ENCODE results near the gene CRY2.
A peak's percentile ranks its signal among the peaks of the same experiment; 100 is the strongest.

The CRY2 gene

DNA sequence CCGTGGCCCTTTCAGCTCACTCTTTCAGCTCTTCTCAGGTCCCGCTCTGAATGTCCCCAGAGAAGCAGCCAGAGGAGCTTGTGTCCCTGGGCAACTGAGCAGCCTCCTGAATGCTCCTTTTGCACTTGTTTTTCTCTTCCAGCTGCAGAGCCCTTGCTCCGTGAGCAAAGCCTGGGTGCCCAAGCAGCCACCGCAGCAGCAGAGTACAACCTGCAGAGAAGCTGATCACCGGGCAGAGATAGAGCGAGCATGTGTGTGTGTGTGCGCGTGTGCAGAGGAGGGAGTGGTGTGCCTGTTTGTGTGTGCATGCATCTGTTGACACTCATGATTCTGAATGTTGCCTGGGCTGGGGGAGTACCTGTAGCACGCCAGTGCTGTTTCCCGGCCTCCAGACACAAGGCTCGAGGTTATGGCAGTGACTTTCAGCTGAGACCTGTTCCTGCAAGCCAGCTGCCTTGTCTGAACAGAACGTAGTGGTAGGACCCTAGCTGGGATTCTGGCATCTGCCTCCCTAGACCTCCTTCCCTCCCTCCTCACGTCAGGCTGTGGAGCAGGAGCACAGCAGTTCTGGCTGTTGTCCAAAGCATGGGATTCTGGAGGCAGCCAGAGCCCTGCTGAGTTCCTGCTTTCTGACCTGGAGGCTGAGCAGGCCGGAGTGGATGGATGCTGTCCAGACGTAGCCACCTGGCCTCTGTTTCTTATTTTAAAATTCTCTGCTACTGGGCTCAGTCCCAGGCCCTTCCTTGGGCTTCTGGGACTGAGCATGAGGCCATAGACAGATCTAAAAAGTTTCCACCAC, 33.7 kb downstream of the CRY2 start:
- Histone ChIP-seq H3K79me2 (ENCODE audit: low read length) (no peaks in the 10 kb centered on the region), H3K36me3 (replicated peaks; ENCODE audit: low read depth, low read length) (peaks cover 34% of the 10 kb centered on the region), H3K27me3 (ENCODE audit: low read depth, low read length) (no peaks in the 10 kb centered on the region), H3K27ac (ENCODE audit: low read length) (no peak overlapping the region), H3K9ac (ENCODE audit: low read length) (no peak overlapping the region), H2AFZ (ENCODE audit: low read depth, low read length) (no peak overlapping the region), H3K4me2 (ENCODE audit: low read length) (no peak overlapping the region), H3K9me3 (ENCODE audit: insufficient read depth, low read length) (no peaks in the 10 kb centered on the region), H3K4me1 (ENCODE audit: low read length) (no peaks in the 10 kb centered on the region), H3K4me3 (ENCODE audit: low read length) (no peak overlapping the region), H4K20me1 (ENCODE audit: insufficient read depth, low read length) (peaks cover 33% of the 10 kb centered on the region)
- TF ChIP-seq CTCF (IDR thresholded peaks at IDR 0.05; ENCODE audit: low read depth, low read length) (no peak), EZH2phosphoT487 (IDR thresholded peaks at IDR 0.05; ENCODE audit: low read depth) (no peak)

DNA sequence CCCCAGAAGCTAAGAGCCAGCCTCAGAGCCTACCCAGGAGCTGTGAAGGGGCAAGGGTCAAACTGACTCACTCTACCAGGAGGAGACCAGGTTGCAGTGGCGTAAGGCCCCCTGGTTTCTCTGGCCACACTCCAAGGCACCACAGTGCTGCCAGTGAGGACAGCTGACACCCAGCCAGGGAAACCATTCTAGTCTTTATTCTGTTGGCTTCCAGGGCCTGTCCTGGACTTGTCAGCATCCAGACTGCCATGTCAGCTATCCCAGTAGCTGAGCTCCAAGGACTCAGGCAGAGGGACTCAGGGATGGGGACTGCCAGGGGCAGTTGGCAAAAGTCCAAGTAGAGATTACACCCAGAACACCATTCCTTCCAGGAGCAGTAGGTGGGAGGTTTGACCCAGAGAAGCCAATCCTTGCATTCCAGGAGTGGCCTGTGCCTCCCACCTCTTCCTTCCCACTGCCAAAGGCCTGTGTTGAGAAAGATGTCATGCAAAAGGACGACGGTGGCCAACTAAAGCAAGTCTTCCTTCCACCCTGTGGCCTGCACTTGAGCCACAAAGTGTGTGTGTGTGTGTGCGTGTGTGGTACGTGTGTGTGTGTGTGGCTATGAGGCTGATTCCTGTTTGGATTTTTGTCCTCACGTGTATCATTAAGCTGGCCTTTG, 34.6 kb downstream of the CRY2 start:
- H3K9me3 ChIP-seq (ENCODE audit: insufficient read depth, low read length) = no peaks in the 10 kb centered on the region
- no peak overlapping the region for H2AFZ ChIP-seq (ENCODE audit: low read depth, low read length)
- H4K20me1 ChIP-seq (ENCODE audit: insufficient read depth, low read length) = peaks cover 31% of the 10 kb centered on the region
- no peak overlapping the region for H3K27ac ChIP-seq (ENCODE audit: low read length)
- no peak overlapping the region for H3K4me3 ChIP-seq (ENCODE audit: low read length)
- no peak overlapping the region for H3K9ac ChIP-seq (ENCODE audit: low read length)
- H3K36me3 ChIP-seq (replicated peaks; ENCODE audit: low read depth, low read length) = peaks cover 28% of the 10 kb centered on the region
- TF ChIP-seq CTCF (IDR thresholded peaks at IDR 0.05; ENCODE audit: low read depth, low read length) (no peak), EZH2phosphoT487 (IDR thresholded peaks at IDR 0.05; ENCODE audit: low read depth) (no peak)
- no peaks in the 10 kb centered on the region for H3K4me1 ChIP-seq (ENCODE audit: low read length)
- H3K4me2 ChIP-seq (ENCODE audit: low read length) = no peak overlapping the region
- no peaks in the 10 kb centered on the region for H3K27me3 ChIP-seq (ENCODE audit: low read depth, low read length)
- H3K79me2 ChIP-seq (ENCODE audit: low read length) = no peaks in the 10 kb centered on the region

GRCh38 chr11:45884596-45885185, 37.4 kb downstream of the CRY2 start:
- peaks cover 32% of the 10 kb centered on the region for H4K20me1 ChIP-seq (ENCODE audit: insufficient read depth, low read length)
- H3K9me3 ChIP-seq (ENCODE audit: insufficient read depth, low read length) = no peaks in the 10 kb centered on the region
- no peaks in the 10 kb centered on the region for H3K27me3 ChIP-seq (ENCODE audit: low read depth, low read length)
- H2AFZ ChIP-seq (ENCODE audit: low read depth, low read length) = no peak overlapping the region
- H3K4me1 ChIP-seq (ENCODE audit: low read length) = no peaks in the 10 kb centered on the region
- peaks cover 19% of the 10 kb centered on the region for H3K36me3 ChIP-seq (replicated peaks; ENCODE audit: low read depth, low read length)
- no peaks in the 10 kb centered on the region for H3K79me2 ChIP-seq (ENCODE audit: low read length)
- H3K4me2 ChIP-seq (ENCODE audit: low read length) = peak overlapping the region; percentile 73
- H3K4me3 ChIP-seq (ENCODE audit: low read length) = peak overlapping the region; percentile 73
- no peak overlapping the region for H3K27ac ChIP-seq (ENCODE audit: low read length)
- TF ChIP-seq EZH2phosphoT487 (IDR thresholded peaks at IDR 0.05; ENCODE audit: low read depth) (no peak), CTCF (IDR thresholded peaks at IDR 0.05; ENCODE audit: low read depth, low read length) (no peak)
- no peak overlapping the region for H3K9ac ChIP-seq (ENCODE audit: low read length)

DNA sequence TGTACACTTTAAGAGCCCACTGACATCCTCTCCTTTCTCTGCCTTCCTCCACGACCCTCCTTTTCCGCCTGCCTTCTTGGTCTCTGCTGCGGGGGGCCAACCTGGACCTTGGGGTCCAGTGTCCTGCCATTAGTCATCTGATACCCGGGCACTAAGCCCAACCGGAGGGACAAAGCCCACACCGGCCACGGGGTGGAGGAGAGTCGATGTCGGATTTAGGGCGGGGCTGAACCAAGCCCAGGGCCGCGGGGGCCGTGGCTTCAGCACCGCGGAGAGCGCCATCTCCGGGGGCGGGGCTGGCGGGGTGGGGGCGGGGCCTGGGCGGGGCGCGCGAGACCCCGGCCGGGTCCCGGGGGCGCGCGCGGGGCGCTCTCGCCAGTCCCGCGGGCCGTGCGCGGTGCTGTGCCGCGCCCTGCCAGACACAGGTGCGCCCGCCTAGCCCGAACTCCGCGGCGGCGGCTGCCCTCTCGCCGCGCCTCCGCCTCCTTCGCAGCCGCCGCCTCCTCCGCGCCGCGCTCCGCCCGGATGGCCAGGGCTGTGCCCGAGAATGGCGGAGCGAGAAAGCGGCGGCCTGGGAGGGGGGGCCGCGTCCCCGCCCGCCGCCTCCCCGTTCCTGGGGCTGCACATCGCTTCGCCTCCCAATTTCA, 38.1 kb downstream of the CRY2 start, which contains the start of gene MAPK8IP1:
TSS of gene MAPK8IP1 (plus strand) at position 378 of the 647 bp plus-strand sequence. CDS start at position 548, 170 bp downstream.
- no peaks in the 10 kb centered on the region for H3K4me1 ChIP-seq (ENCODE audit: low read length)
- H3K4me3 ChIP-seq (ENCODE audit: low read length) = peak within 1 kb of the TSS; percentile 75
- H3K36me3 ChIP-seq (replicated peaks; ENCODE audit: low read depth, low read length) = peaks cover 15% of the 10 kb centered on the region
- H3K79me2 ChIP-seq (ENCODE audit: low read length) = no peaks in the 10 kb centered on the region
- no peak within 1 kb of the TSS for H3K9ac ChIP-seq (ENCODE audit: low read length)
- H3K27ac ChIP-seq (ENCODE audit: low read length) = no peak within 1 kb of the TSS
- H3K4me2 ChIP-seq (ENCODE audit: low read length) = peak within 1 kb of the TSS; percentile 73
- H3K9me3 ChIP-seq (ENCODE audit: insufficient read depth, low read length) = no peaks in the 10 kb centered on the region
- no peaks in the 10 kb centered on the region for H3K27me3 ChIP-seq (ENCODE audit: low read depth, low read length)
- H4K20me1 ChIP-seq (ENCODE audit: insufficient read depth, low read length) = peaks cover 32% of the 10 kb centered on the region
- TF ChIP-seq CTCF (IDR thresholded peaks at IDR 0.05; ENCODE audit: low read depth, low read length) (no peak), EZH2phosphoT487 (IDR thresholded peaks at IDR 0.05; ENCODE audit: low read depth) (no peak)
- no peak within 1 kb of the TSS for H2AFZ ChIP-seq (ENCODE audit: low read depth, low read length)
